Neuronal stem cell (in vitro differentiated cells): ENCODE data around the gene OSBPL10.

Source experiments
- DNase-seq: peaks from one replicate; pipeline ENCODE4 v3.0.0-alpha.2; 2013; ENCODE audit warnings: low spot score
- H2AFZ ChIP-seq: one replicate; pipeline ENCODE4 v1.6.1; 2013; ENCODE audit warnings: mild to moderate bottlenecking, low read length, inconsistent platforms
- H2AK5ac ChIP-seq: 2 replicates; pipeline ENCODE4 v1.6.1; 2013; ENCODE audit warnings: low read depth, mild to moderate bottlenecking, inconsistent platforms, low read length, moderate library complexity, mixed read lengths
- H2BK120ac ChIP-seq: 2 replicates; pipeline ENCODE4 v1.6.1; 2013; ENCODE audit warnings: low read depth, mild to moderate bottlenecking, inconsistent platforms, low read length, moderate library complexity, mixed read lengths
- H2BK12ac ChIP-seq: one replicate; pipeline ENCODE4 v1.6.1; 2013; ENCODE audit warnings: low read length, inconsistent platforms
- H2BK15ac ChIP-seq: 2 replicates; pipeline ENCODE4 v1.6.1; 2013; ENCODE audit warnings: mild to moderate bottlenecking, low read length, inconsistent platforms, mixed read lengths
- H2BK5ac ChIP-seq: one replicate; pipeline ENCODE4 v1.6.1; 2013; ENCODE audit warnings: inconsistent platforms, mild to moderate bottlenecking, low read length, moderate library complexity
- H3K14ac ChIP-seq: one replicate; pipeline ENCODE4 v1.6.1; 2013; ENCODE audit warnings: low read length, inconsistent platforms
- H3K18ac ChIP-seq: 2 replicates; pipeline ENCODE4 v1.6.1; 2013; ENCODE audit warnings: low read length, inconsistent platforms
- H3K23ac ChIP-seq: 2 replicates; pipeline ENCODE4 v1.6.1; 2013; ENCODE audit warnings: low read depth, mild to moderate bottlenecking, mixed read lengths, low read length, inconsistent platforms; ENCODE audit not compliant: poor library complexity
- H3K27ac ChIP-seq: replicated peaks from 3 replicates; pipeline ENCODE4 v1.5.1; 2013; ENCODE audit warnings: low read length, inconsistent platforms
- H3K27me3 ChIP-seq, 3 experiments: 2 replicates each; pipeline ENCODE4 v1.6.1; 2013; ENCODE audit warnings: low read length in 3 of 3, mild to moderate bottlenecking in 2 of 3, inconsistent platforms in 1 of 3, low read depth in 1 of 3, mixed read lengths in 1 of 3, moderate library complexity in 1 of 3; ENCODE audit not compliant: control insufficient read depth in 3 of 3, insufficient read depth in 3 of 3
- H3K36me3 ChIP-seq, 2 donors: replicated peaks in 1 of 2; 2 replicates each; pipeline ENCODE4 v1.6.1; 2013; ENCODE audit warnings: low read length in 2 of 2; ENCODE audit not compliant: control insufficient read depth in 2 of 2, insufficient read depth in 2 of 2
- H3K4ac ChIP-seq: 2 replicates; pipeline ENCODE4 v1.6.1; 2013; ENCODE audit warnings: inconsistent platforms, mild to moderate bottlenecking, low read length, moderate library complexity
- H3K4me1 ChIP-seq, 2 donors: 1 replicate in 1 of 2; 2 replicates in 1 of 2; pipeline ENCODE4 v1.6.1; 2013; ENCODE audit warnings: low read length in 2 of 2, low read depth in 1 of 2; ENCODE audit not compliant: control insufficient read depth in 2 of 2, insufficient read depth in 1 of 2
- H3K4me2 ChIP-seq: one replicate; pipeline ENCODE4 v1.6.1; 2013; ENCODE audit warnings: mild to moderate bottlenecking, low read length, inconsistent platforms; ENCODE audit not compliant: insufficient read depth, poor library complexity, severe bottlenecking
- H3K4me3 ChIP-seq, 2 donors: 2 replicates each; pipeline ENCODE4 v1.5.1; 2013; ENCODE audit warnings: low read length in 2 of 2, mild to moderate bottlenecking in 2 of 2, inconsistent platforms in 1 of 2, moderate library complexity in 1 of 2
- H3K79me1 ChIP-seq: one replicate; pipeline ENCODE4 v1.6.1; 2013; ENCODE audit warnings: low read depth, mild to moderate bottlenecking, inconsistent platforms, low read length, moderate library complexity
- H3K9ac ChIP-seq: one replicate; pipeline ENCODE4 v1.6.1; 2013; ENCODE audit warnings: mild to moderate bottlenecking, low read depth, low read length, inconsistent platforms; ENCODE audit not compliant: poor library complexity
- H3K9me3 ChIP-seq, 2 donors: replicated peaks in 1 of 2; 2 replicates each; pipeline versions ENCODE3 to v1.6.1; 2013; ENCODE audit warnings: low read length in 2 of 2, mild to moderate bottlenecking in 2 of 2, inconsistent platforms in 1 of 2, low read depth in 1 of 2, mixed read lengths in 1 of 2, moderate library complexity in 1 of 2; ENCODE audit not compliant: control insufficient read depth in 2 of 2, insufficient read depth in 1 of 2
- H4K8ac ChIP-seq: one replicate; pipeline ENCODE4 v1.6.1; 2013; ENCODE audit warnings: low read depth, mild to moderate bottlenecking, inconsistent platforms, low read length, moderate library complexity
- H4K91ac ChIP-seq: one replicate; pipeline ENCODE4 v1.6.1; 2013; ENCODE audit warnings: low read length, low read depth, mild to moderate bottlenecking, inconsistent platforms; ENCODE audit not compliant: poor library complexity
- WGBS, 2 donors: extraction: QIAGEN DNeasy Blood & Tissue Kit; methylation state at CpG; one replicate each; pipeline ENCODE4 v1.1.7; 2013; ENCODE audit warnings: missing lambda C conversion rate in 2 of 2, mixed read lengths in 1 of 2; ENCODE audit not compliant: insufficient read length in 2 of 2, insufficient replicate concordance in 1 of 2; ENCODE audit errors: extremely low coverage in 2 of 2; 5-methylcytosine and 5-hydroxymethylcytosine counted together

Gene OSBPL10

GRCh38 chr3:31976302-31976701, 4.8 kb downstream of the OSBPL10 start:
- Histone ChIP-seq H2BK120ac (no peak overlapping the region), H3K27ac (no peak overlapping the region), H3K79me1 (no peaks in the 10 kb centered on the region), H2BK15ac (no peak overlapping the region), H3K4me1 (peaks cover 2 to 7% of the 10 kb centered on the region in 2 donors), H2BK12ac (no peak overlapping the region), H3K14ac (no peak overlapping the region), H4K91ac (no peak overlapping the region), H3K27me3 (peaks cover 0 to 21% (median under 1%) of the 10 kb centered on the region in 3 experiments), H2AK5ac (no peak overlapping the region), H3K9ac (no peak overlapping the region), H3K4me2 (no peak overlapping the region), H3K4ac (no peak overlapping the region), H3K9me3 (no peaks in the 10 kb centered on the region), H3K4me3 (no peak overlapping the region), H3K23ac (no peak overlapping the region), H2BK5ac (no peak overlapping the region), H3K36me3 (no peaks in the 10 kb centered on the region), H2AFZ (no peak overlapping the region), H3K18ac (no peak overlapping the region), H4K8ac (no peak overlapping the region)
- no CpG with 5 or more reads among the region's 2 CpGs for WGBS, 2 donors
- DNase-seq: no peak

- H3K27ac ChIP-seq: no peak overlapping the region
- H2AK5ac ChIP-seq: no peak overlapping the region
- no peak overlapping the region for H2BK5ac ChIP-seq
- H2BK15ac ChIP-seq: no peak overlapping the region
- no peak overlapping the region for H3K14ac ChIP-seq
- no peak overlapping the region for H3K4me2 ChIP-seq
- no peaks in the 10 kb centered on the region for H3K79me1 ChIP-seq
- no peaks in the 10 kb centered on the region for H3K9me3 ChIP-seq
- DNase-seq: no peak
- H2BK120ac ChIP-seq: no peak overlapping the region
- H2AFZ ChIP-seq: no peak overlapping the region
- no CpG with 5 or more reads among the region's 5 CpGs for WGBS, 2 donors
- no peak overlapping the region for H3K23ac ChIP-seq
- no peak overlapping the region for H3K18ac ChIP-seq
- H3K4me1 ChIP-seq: peaks cover 0 to 3% of the 10 kb centered on the region in 2 donors
- H2BK12ac ChIP-seq: no peak overlapping the region
- no peak overlapping the region for H3K9ac ChIP-seq
- no peak overlapping the region for H3K4me3 ChIP-seq
- H3K36me3 ChIP-seq: no peaks in the 10 kb centered on the region
- H4K8ac ChIP-seq: no peak overlapping the region
- H4K91ac ChIP-seq: no peak overlapping the region
- no peak overlapping the region for H3K4ac ChIP-seq
- H3K27me3 ChIP-seq: peaks cover 0 to 9% (median 0%) of the 10 kb centered on the region in 3 experiments
Measured at GRCh38 chr3:31974964-31975363, 6.1 kb downstream of the OSBPL10 start.

GRCh38 chr3:31974471-31974870, 6.6 kb downstream of the OSBPL10 start:
- H3K14ac ChIP-seq: no peak overlapping the region
- no peak overlapping the region for H2BK5ac ChIP-seq
- H2BK15ac ChIP-seq: no peak overlapping the region
- H2BK12ac ChIP-seq: no peak overlapping the region
- H2AK5ac ChIP-seq: no peak overlapping the region
- H4K91ac ChIP-seq: no peak overlapping the region
- no CpG with 5 or more reads among the region's 5 CpGs for WGBS, 2 donors
- H3K9me3 ChIP-seq: no peaks in the 10 kb centered on the region
- no peaks in the 10 kb centered on the region for H3K79me1 ChIP-seq
- no peak overlapping the region for H3K4me3 ChIP-seq
- H3K4ac ChIP-seq: no peak overlapping the region
- H4K8ac ChIP-seq: no peak overlapping the region
- H2AFZ ChIP-seq: no peak overlapping the region
- H3K23ac ChIP-seq: no peak overlapping the region
- H2BK120ac ChIP-seq: no peak overlapping the region
- no peak overlapping the region for H3K18ac ChIP-seq
- no peak overlapping the region for H3K9ac ChIP-seq
- peaks cover 0 to 3% of the 10 kb centered on the region in 2 donors for H3K4me1 ChIP-seq
- DNase-seq: no peak
- H3K27me3 ChIP-seq: peaks cover 0 to 6% (median 0%) of the 10 kb centered on the region in 3 experiments
- no peak overlapping the region for H3K4me2 ChIP-seq
- H3K27ac ChIP-seq: no peak overlapping the region
- H3K36me3 ChIP-seq: no peaks in the 10 kb centered on the region

GRCh38 chr3:31973837-31974236, 7.2 kb downstream of the OSBPL10 start:
- H3K4me3 ChIP-seq: no peak overlapping the region
- H2AFZ ChIP-seq: no peak overlapping the region
- H2AK5ac ChIP-seq: no peak overlapping the region
- H3K79me1 ChIP-seq: no peaks in the 10 kb centered on the region
- H3K9me3 ChIP-seq: no peaks in the 10 kb centered on the region
- no peak overlapping the region for H3K9ac ChIP-seq
- H3K23ac ChIP-seq: no peak overlapping the region
- no peak overlapping the region for H4K8ac ChIP-seq
- WGBS, 2 donors: no CpG with 5 or more reads among the region's 5 CpGs
- H3K27ac ChIP-seq: no peak overlapping the region
- H2BK120ac ChIP-seq: no peak overlapping the region
- H3K4me2 ChIP-seq: no peak overlapping the region
- no peak overlapping the region for H2BK5ac ChIP-seq
- peaks cover 0 to 7% of the 10 kb centered on the region in 2 donors for H3K4me1 ChIP-seq
- H4K91ac ChIP-seq: no peak overlapping the region
- no peak for DNase-seq
- no peak overlapping the region for H3K4ac ChIP-seq
- H3K18ac ChIP-seq: no peak overlapping the region
- H3K14ac ChIP-seq: no peak overlapping the region
- H3K36me3 ChIP-seq: no peaks in the 10 kb centered on the region
- no peak overlapping the region for H2BK12ac ChIP-seq
- no peak overlapping the region for H2BK15ac ChIP-seq
- no peaks in the 10 kb centered on the region for H3K27me3 ChIP-seq
